SK-N-MC (cell line): ENCODE results near the gene ALAS1.

Experiments used
- EZH2 ChIP-seq: fragments of 200-600 bp; sonication (generic); IDR thresholded peaks from one replicate; pipeline ENCODE4 v1.6.1; 2017; ENCODE audit warnings: antibody characterized with exemption
- FOXP2 ChIP-seq: optimal IDR thresholded peaks from 2 replicates; pipeline ENCODE3; 2011; ENCODE audit warnings: mild to moderate bottlenecking, moderate library complexity; ENCODE audit not compliant: insufficient read depth; ENCODE audit errors: extremely low read length, control extremely low read depth
- POLR2AphosphoS5 ChIP-seq: IDR thresholded peaks from 2 replicates; pipeline ENCODE4 v1.6.1; 2012; ENCODE audit warnings: mild to moderate bottlenecking, low read depth, low read length, borderline replicate concordance

DNA sequence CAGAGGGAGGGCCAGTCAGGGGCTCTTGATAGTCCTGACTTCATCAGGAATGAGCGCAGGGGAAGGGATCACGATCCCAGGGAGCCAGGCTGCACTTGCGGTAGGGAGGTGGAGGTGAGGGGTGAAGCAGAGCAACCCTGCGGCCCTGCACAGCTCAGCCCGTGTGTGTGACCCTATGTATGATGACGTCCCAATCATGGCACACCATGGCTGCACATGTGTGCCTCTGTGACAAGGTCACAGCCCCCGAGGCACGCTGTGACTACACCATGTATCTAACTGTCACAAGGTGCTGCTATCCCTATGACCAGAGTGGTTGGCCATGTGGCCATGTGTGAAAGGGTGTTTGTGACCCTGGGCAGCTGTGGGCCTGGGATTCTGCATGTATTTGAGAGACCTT lies 13.3 kb upstream of the ALAS1 start:
- TF ChIP-seq POLR2AphosphoS5 (no peak), EZH2 (no peak), FOXP2 (no peak)
